Activated CD8-positive, alpha-beta memory T cell treated with anti-CD3 and anti-CD28 coated beads for 24 hours (primary cell): ENCODE results near the gene ADAM20.
"Not testable (repeated sequence)": the region's sequence is repeated elsewhere in the genome, so short reads cannot be mapped to it uniquely, and the experiment has no call there.

Source experiments
- DNase-seq: peaks from one replicate; pipeline ENCODE4 v3.0.0-alpha.2; 2020

ADAM20 gene

DNA sequence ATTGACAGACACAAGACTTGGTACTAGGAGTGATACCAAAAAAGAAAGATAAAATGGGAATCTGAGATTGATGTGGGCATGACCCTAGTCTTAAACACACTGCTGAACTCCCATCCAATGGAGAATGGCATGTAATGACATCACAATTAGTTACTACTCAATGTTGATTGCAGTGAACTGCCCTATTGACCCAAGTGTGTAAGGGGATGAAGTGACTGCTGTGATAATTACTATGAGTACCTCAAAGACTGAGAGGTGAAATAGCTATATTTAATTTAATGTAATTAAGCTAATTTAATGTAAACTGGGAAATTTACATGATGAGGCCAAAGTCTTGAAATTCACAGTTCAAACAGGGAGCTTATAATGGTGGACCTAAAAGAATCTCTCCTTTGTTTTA is at the start of gene ADAM20:
TSS of gene ADAM20 (minus strand) at position 101 of the 400 bp plus-strand sequence. CDS start 10,247 bp downstream, outside the sequence.
- no peak for DNase-seq

DNA sequence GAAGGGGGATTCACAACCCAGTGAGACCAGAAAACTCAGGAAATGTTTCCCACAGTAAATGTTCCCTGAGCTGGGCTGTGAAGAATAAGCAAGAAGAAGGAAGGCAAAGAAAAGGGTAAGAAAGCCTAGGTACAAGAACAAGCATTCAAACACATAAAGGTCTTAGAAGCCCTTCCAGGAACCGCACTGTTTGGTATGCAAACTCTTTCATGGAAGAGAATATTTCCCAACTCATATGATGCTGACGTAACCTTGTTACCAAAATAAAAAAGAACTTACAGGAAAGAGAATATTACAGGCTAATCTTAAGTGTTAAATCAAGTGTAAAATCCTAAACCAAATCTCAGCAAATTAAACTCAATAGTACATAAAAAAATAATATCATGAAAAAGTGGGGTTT is 42.1 kb upstream of the ADAM20 start:
- DNase-seq = no peak

DNA sequence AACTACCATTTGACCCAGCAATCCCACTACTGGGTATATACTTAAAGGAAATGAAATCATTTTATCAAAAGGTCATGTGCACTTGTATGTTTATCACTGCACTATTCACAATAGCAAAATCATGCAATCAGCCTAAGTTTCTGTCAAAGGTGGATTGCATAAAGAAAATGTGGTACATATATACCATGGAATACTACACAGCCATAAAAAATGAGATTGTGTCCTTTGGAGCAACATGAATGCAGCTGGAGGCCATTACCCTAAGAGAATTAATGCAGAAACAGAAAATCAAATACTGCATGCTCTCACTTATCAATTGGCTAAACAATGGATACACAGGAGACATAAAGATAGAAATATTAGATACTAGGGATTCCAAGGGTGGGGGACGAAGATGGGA is 38.2 kb upstream of the ADAM20 start:
- DNase-seq = no peak

DNA sequence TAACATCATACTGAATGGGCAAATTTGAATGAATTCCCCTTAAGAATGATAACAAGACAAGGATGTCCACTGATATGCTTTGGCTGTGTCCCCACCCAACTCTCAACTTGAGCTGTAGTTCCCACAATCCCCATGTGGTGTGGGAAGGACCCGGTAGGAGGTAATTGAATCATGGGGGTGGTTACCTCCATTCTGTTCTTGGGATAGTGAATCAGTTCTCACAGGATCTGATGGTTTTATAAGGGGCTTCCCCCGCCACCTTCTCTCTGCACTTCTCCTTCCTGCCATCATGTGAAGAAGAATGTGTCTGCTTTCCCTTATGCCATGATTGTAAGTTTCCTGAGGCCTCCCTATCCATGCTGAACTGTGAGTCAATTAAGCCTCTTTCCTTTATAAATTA is 36.3 kb upstream of the ADAM20 start:
- no peak for DNase-seq

DNA sequence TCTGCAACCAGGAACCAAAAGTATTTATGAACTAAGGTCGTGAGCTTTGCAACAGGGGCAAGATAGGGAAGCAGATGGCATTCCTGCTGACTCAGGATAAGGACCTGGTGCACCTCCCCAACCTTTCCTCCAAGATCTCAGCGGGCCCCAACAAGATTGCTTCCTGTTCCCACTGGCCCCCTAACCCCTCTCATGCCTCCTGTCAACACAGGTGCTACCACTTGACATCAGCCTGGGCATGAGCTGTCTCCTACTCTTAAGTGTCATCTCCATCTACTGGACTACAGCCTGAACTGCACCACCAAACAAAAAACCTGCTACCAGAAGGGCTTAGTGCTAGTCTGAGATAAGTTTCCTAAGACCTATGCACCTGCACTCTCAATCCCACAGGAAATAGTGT is 33.0 kb upstream of the ADAM20 start:
- DNase-seq = no peak

DNA sequence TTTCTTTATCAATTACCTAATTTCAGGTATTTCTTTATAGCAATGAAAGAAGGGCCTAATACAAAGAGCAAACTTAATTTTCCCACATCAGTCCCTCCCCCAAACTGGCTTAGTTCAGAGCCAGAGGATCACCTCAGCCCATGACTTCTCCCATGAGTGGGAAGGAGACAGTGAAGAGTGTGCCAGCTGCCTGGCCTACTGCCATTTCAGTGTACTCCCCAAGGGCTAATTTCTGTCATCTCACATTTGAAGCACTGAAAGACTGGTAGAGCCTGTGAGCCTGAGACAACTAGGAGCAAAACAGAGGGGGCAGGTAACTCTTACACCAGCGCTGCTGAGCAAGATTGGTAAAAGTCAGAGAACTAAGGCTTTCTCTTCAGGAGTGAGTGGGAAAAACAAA is 29.1 kb upstream of the ADAM20 start:
- DNase-seq = no peak

DNA sequence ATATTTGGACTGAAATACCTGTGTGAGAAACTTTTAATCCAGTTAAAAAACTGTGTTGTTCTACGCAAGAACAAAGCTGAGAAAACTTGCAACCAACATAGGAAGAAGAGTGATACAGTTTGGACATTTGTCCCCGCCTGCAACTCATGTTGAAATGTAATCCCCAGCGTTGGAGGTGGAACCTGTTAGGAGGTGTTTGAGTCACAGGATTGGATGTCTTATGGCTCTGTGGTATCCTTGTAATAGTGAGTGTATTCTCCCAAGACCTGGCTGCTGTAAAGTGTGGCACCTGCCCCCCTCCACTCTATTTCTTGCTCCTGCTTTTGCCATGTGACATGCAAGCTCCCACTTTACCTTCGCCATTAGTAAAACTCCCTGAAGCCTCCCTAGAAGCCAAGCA is 28.6 kb upstream of the ADAM20 start:
- DNase-seq = no peak

DNA sequence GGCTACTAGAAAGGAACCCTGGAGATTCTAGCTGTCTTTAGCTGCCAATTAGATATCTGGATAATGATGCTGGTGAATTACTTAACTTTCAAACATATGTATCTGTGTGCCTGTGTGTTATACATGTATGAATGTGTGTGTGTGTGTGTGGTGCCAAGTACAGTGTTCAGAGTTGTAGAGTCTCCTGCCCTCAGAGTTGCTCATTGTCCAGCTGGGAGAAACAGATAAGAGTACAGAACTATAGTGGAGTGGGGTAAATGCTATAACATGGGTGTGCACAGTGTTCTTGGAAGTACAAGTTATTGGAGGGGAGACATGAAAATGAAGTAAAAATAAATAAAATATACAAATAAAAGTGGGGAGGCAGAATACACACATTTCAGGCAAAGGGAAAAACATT is 23.6 kb upstream of the ADAM20 start:
- no peak for DNase-seq

DNA sequence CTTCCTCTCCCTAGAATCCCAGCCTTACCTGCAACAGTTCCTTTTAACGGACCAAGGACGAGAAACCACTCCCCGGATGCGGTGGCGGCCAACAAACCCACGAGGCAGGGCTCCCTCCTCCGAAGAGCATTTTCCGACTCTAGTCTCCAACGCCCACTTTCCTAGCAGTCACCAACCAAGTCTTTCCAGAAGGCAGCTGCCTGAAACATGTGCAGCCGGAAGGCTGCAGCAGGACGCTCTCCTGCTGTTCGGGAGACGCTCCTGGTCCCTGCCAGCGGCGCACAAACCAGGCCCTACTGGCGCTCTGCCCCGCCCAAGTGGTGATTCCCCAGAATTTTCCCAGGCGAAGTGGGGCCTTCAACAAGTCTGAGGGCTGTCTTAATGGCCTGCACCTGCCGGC is 21.1 kb upstream of the ADAM20 start:
- DNase-seq = no peak

DNA sequence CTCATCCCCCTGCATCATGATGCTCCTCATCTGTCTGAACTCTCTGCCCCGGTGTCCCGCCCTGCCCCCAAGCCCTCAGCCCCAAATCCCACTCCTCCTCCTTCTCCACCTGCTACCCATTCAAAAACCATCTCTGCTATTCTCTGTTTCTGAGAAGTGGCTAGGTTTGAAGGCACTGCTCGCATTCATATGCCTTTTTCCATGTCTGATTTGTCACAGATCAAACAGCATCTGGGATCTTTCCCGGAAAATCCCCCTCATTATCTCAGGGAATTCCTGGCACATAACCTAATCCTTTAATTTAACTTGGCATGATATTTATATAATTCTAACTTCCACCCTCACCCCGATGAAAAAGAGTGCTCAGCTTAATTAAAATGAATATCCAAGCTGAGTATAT is 3.3 kb upstream of the ADAM20 start:
- no peak for DNase-seq

DNA sequence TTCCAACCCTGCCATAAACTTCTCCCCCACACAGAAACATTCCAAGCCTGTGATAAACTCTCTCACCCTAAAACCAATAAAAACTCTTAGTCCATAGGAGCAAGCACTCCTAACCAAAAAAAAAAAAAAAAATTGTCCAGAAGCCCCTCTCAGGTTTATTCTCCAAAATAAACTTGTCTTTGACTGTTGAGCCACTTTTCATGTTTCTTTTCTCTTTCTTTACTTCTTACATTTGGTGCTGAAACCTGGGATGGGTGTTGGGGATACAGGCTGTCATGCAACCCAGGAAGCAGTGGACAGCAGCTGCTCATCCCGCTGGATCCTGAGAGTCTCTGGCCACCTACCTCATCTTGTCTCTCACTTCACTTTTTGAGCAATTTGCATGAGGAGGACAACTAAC is 2.0 kb upstream of the ADAM20 start:
- no peak for DNase-seq

DNA sequence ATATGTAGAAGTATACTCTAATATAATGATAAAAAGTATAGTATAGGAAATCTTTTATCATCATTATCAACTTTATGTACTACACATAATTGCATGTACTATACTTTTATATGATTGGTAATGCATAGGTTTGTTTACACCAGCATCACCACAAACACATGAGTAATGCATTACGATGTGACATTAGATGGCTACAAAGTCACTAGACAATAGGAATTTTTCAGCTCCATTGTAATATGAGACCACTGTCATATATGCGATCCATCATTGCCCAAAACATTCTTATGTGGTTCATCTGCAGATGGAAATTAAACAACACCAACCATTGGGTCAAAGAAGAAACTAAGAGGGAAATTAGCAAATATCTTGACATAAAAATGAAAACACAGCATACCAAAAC is 4.4 kb downstream of the ADAM20 start:
- DNase-seq = no peak

DNA sequence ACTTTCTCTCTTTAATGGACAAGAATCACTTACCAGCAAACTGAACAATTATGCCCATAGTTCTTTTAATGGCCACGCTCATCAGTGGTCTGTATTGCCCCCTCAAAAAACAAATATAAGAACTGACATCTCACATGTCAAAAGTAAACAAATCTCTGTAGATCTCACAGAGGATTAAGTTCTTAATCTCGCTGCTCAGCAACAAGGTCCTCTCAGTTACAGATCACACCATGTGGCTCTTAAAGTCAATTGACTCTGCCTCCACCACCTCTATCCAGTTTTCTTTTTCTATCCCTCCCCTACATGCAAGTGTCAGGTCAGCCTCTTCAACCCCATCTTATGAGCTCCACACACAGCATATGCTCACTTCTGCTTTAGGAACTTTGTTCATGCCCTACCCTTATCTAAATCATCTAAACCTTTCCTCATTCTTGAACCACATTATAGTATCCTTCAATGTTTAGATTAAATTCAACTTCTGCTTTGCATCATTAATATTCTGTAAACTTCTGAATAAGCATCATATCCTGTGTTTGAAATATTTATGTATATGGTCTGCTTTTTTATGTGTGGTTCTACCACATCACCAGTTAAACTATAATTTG is 7.2 kb downstream of the ADAM20 start:
- DNase-seq = no peak

DNA sequence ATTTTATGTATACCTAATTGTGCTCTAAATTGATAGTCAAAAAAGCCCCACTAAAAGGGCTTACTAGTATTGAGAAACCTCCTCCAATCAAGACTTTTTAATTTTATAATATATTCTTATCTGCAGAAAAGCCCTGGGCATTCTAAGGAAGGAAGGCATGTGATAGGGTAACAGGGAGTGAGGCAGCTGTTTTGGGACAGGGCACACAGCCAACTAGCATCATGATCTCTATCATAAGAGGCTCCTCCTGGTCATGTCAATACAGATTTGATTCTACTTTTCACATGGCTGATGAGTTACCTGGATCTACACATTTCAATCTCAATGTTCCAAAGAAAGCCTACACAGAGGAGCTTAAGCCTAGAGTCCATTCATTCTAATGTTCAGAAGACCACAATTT is 9.1 kb downstream of the ADAM20 start:
- DNase-seq = no peak

DNA sequence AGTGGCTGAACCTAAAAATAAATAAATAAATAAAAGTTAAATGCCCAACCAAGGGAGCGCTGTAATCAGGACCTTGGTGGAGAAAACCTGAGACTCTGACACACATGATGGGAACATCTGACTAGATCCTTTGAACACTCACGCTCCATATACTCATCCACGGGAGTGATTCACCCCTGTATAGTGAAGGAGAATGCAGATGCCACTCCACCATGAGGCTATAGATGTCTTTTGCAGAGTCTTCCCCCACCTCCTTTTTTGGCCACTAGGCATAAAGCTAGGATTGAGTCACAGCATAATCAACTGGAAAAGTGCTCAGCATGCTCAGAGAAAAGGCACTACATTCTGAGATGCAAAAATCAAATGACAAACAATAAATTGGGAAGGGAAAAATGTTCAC is 19.0 kb downstream of the ADAM20 start:
- DNase-seq = no peak

DNA sequence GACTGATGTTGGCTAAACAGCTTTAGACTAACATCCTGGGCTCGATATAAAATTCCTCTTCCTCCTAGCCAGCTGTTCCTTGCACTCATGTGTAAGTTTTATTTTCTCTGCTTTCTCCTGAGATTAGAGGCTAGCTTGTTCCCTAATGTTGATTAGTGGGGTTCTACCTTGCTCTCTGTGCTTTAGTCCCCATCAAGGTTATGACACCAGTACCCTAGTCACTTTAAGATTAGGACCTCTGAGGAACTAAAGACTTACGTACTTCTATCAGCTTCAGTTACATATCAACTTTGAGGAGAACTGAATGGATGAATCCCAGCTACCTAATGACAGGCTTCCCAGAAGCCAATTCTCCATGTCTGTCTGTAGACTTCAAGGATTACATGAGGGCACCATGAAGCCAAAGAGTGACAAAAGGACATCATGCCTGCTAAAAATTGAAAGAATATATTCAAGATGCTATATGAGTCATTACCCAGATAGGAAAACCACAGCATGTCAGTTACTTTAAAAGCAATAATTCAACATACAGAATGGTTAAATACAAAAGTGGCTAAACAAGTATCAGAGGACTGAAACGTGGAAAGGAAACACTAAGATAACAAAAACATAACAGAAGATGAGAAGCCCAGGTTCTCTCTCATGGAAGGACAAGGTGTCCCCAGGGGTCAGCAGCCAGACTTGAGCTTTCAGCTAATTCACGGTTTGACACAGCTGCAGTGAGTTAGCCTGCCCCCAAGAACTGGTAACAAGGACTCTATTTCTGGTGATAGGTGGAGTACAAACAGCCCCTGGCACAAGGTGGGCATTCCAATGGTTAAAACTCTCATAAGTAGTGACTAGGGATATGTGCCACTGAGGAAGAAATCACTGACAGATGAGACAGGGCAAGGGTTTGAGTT is 20.4 kb downstream of the ADAM20 start:
- no peak for DNase-seq

DNA sequence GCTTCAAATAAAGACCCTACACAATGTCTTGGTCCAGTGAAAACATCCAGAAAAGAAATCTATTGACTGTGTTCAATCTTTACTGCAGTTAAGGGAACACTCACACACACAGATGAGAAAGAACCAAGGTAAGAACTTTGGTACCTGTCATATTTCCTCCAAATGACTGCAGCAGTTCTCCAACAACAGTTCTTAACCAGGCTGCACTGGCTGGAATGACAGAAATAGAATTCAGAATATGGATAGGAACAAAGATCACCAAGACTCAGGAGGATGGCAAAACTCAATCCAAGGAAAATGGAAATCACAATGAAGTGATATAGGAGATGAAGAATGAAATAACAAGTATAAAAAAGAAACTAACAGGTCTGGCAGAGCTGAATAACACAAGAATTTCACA is 36.6 kb downstream of the ADAM20 start:
- no peak for DNase-seq

DNA sequence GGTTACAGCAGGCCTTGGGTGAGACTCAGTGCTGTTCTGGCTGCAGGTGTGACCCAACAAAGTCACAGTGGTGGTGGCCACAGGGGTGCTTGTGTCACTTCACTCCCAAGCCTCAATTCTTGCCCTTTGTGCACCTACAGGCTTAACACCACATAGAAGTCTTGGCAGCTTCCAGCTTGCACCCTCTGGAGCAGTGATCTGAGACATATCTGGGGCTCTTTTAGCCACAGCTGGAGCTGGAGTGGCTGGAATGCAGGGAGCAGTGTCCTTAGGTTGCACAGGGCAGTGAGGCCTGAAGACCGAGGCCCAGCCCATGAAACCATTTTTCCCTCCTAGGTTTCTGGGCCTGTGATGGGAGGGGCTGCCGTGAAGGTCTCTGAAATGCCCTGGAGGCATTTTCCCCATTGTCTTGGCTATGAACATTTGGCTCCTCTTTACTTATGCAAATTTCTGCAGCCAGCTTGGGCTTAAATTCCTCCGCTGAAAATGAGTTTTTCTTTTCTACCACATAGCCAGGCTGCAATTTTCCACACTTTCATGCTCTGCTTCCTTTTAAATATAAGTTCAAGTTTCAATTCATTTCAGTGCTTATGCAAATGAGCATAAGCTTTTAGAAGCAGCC is 45.1 kb downstream of the ADAM20 start:
- DNase-seq = no peak

DNA sequence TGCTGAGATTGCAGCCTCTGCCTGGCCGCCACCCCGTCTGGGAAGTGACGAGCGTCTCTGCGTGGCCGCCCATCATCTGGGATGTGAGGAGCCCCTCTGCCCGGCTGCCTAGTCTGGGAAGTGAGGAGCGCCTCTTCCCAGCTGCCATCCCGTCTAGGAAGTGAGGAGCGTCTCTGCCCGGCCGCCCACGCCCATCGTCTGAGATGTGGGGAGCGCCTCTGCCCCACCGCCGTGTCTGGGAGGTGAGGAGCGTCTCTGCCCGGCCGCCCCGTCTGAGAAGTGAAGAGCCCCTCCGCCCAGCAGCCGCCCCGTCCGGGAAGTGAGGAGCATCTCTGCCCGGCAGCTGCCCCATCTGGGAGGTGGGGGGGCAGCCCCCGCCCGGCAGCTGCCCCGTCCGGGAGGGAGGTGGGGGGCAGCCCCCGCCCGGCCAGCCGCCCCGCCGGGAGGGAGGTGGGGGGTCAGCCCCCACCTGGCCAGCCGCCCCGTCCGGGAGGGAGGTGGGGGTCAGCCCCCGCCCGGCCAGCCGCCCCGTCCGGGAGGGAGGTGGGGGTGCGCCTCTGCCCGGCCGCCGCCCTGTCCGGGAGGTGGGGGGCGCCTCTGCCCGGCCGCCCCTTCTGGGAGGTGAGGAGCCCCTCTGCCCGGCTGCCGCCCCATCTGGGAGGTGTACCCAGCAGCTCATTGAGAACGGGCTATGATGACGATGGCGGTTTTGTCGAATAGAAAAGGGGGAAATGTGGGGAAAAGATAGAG is 57.3 kb downstream of the ADAM20 start:
- DNase-seq = not testable (repeated sequence)

DNA sequence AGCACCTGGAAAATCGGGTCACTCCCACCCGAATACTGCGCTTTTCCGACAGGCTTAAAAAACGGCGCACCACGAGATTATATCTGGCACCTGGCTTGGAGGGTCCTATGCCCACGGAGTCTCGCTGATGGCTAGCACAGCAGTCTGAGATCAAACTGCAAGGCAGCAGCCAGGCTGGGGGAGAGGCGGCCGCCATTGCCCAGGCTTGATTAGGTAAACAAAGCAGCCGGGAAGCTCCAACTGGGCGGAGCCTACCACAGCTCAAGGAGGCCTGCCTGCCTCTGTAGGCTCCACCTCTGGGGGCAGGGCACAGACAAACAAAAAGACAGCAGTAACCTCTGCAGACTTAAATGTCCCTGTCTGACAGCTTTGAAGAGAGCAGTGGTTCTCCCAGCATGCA is 59.3 kb downstream of the ADAM20 start:
- not testable (repeated sequence) for DNase-seq

DNA sequence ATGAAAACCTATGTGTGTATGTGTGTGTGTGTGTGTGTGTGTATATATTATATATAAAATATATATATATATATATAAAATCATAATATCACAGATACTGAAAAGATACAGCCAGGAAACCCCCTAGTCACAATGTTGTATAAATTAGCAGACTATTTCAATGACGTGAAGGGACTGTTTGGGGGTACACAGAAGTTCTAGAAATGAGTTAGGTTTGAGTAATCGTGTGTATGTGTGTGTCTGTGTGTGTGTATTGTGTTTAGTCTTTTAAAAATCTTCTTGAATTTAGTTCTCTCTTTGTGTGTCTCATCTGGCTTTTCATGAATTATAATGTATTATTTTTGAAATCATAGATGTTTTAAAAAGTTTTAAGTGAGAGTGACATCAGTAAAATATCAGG is 61.0 kb downstream of the ADAM20 start:
- no peak for DNase-seq
